GM04504 (cell line): ENCODE results near the gene MMP14.
A peak's percentile ranks its signal among the peaks of the same experiment; 100 is the strongest.
"Not testable (repeated sequence)": the region's sequence is repeated elsewhere in the genome, so short reads cannot be mapped to it uniquely, and the experiment has no call there.

Experiments
- DNase-seq: peaks from one replicate; pipeline ENCODE4 v3.0.0-alpha.2; 2012; ENCODE audit warnings: low read depth

Gene MMP14

GRCh38 chr14:22842211-22843122 is 6.1 kb downstream of the MMP14 start:
- DNase-seq = no peak

- no peak for DNase-seq
Measured at GRCh38 chr14:22843123-22843925, 6.9 kb downstream of the MMP14 start.

- DNase-seq = no peak
Measured at GRCh38 chr14:22844221-22845102, 8.1 kb downstream of the MMP14 start.

GRCh38 chr14:22845103-22845394 is 8.7 kb downstream of the MMP14 start:
- no peak for DNase-seq

- DNase-seq = no peak
Measured at GRCh38 chr14:22845821-22846625, 9.6 kb downstream of the MMP14 start.

- DNase-seq = no peak
Measured at GRCh38 chr14:22846811-22847307, 10.5 kb downstream of the MMP14 start.

- no peak for DNase-seq
Measured at GRCh38 chr14:22847661-22848341, 11.4 kb downstream of the MMP14 start.

GRCh38 chr14:22848351-22849164 is 12.2 kb downstream of the MMP14 start:
- peak; percentile 77 for DNase-seq

GRCh38 chr14:22849212-22849819 is 12.9 kb downstream of the MMP14 start:
- no peak for DNase-seq

GRCh38 chr14:22850944-22851764 is 14.8 kb downstream of the MMP14 start:
- peak; percentile 95 for DNase-seq

GRCh38 chr14:22852178-22852577 is 15.8 kb downstream of the MMP14 start:
- not testable (repeated sequence) for DNase-seq

- no peak for DNase-seq
Measured at GRCh38 chr14:22852599-22852939, 16.2 kb downstream of the MMP14 start.

GRCh38 chr14:22852940-22853767 is 16.8 kb downstream of the MMP14 start:
- peak; percentile 65 for DNase-seq

GRCh38 chr14:22854296-22854695 is 17.9 kb downstream of the MMP14 start:
- not testable (repeated sequence) for DNase-seq

GRCh38 chr14:22854963-22855724 is 18.8 kb downstream of the MMP14 start:
- no peak for DNase-seq

- DNase-seq = no peak
Measured at GRCh38 chr14:22856428-22856827, 20.0 kb downstream of the MMP14 start.

GRCh38 chr14:22860377-22860776 is 24.0 kb downstream of the MMP14 start:
- not testable (repeated sequence) for DNase-seq
